ENCODE results near the gene PDE6B.

GRCh38 chr4:705278-706082 lies 80.1 kb downstream of the PDE6B start, which contains the start of gene PCGF3:
- TF ChIP-seq, protein P1, sequence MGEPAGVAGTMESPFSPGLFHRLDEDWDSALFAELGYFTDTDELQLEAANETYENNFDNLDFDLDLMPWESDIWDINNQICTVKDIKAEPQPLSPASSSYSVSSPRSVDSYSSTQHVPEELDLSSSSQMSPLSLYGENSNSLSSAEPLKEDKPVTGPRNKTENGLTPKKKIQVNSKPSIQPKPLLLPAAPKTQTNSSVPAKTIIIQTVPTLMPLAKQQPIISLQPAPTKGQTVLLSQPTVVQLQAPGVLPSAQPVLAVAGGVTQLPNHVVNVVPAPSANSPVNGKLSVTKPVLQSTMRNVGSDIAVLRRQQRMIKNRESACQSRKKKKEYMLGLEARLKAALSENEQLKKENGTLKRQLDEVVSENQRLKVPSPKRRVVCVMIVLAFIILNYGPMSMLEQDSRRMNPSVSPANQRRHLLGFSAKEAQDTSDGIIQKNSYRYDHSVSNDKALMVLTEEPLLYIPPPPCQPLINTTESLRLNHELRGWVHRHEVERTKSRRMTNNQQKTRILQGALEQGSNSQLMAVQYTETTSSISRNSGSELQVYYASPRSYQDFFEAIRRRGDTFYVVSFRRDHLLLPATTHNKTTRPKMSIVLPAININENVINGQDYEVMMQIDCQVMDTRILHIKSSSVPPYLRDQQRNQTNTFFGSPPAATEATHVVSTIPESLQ (CRISPR knock-in tag; conservative IDR thresholded peaks at IDR 0.05) = no peak
- TF ChIP-seq FOXM1 (CRISPR knock-in tag; IDR thresholded peaks at IDR 0.05) = no peak
- TF ChIP-seq, protein P2, sequence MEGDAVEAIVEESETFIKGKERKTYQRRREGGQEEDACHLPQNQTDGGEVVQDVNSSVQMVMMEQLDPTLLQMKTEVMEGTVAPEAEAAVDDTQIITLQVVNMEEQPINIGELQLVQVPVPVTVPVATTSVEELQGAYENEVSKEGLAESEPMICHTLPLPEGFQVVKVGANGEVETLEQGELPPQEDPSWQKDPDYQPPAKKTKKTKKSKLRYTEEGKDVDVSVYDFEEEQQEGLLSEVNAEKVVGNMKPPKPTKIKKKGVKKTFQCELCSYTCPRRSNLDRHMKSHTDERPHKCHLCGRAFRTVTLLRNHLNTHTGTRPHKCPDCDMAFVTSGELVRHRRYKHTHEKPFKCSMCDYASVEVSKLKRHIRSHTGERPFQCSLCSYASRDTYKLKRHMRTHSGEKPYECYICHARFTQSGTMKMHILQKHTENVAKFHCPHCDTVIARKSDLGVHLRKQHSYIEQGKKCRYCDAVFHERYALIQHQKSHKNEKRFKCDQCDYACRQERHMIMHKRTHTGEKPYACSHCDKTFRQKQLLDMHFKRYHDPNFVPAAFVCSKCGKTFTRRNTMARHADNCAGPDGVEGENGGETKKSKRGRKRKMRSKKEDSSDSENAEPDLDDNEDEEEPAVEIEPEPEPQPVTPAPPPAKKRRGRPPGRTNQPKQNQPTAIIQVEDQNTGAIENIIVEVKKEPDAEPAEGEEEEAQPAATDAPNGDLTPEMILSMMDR (CRISPR knock-in tag; IDR thresholded peaks at IDR 0.05) = peak; percentile 7; the same call in 1 of the 2 replicates
- no peak for TF ChIP-seq CREB1 (IDR thresholded peaks at IDR 0.05)
- TF ChIP-seq CREB1 (CRISPR knock-in tag; IDR thresholded peaks at IDR 0.05) = no peak
- TF ChIP-seq ZFX (CRISPR knock-in tag; IDR thresholded peaks at IDR 0.05; ENCODE audit: low read depth) = peak; percentile 95
- TF ChIP-seq SMAD3 (CRISPR knock-in tag; IDR thresholded peaks at IDR 0.05) = no peak
